PC-3 (cell line): ENCODE results near the gene PIAS1.

Experiments used
- EZH2 ChIP-seq: fragments of 300-600 bp; sonication (generic); IDR thresholded peaks from one replicate; pipeline ENCODE4 v1.6.1; 2017; ENCODE audit warnings: antibody characterized with exemption, mild to moderate bottlenecking, low read length; ENCODE audit not compliant: unreplicated experiment
- EZH2phosphoT487 ChIP-seq: fragments of 300-600 bp; sonication (generic); IDR thresholded peaks from 2 replicates; pipeline ENCODE4 v1.6.1; 2018; ENCODE audit warnings: mild to moderate bottlenecking, antibody characterized with exemption, low read length, borderline replicate concordance
- TF ChIP-seq, protein P1 (sequence below): fragments of 300-600 bp; sonication (generic); conservative IDR thresholded peaks from 2 replicates; pipeline ENCODE4 v1.5.1; 2017; ENCODE audit warnings: antibody characterized with exemption, low read depth, mild to moderate bottlenecking, low read length

DNA sequence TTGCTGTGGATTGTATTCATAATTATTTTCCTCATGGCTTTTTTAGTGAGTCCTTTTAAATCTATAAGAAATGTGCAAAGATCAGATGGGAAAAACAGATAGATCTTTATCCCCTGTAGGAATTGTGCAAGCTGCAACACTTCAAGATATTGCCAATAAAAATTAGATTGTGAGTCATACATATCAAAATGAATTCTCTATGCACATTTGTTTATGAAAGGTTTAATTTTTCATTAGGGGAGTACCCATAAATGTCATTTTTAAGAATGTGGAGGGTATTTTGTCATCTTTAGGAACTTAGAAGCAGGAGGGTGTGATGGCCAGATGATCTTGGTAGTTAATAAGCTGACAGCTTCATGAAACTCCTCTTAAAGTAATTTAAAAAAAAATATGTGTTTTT lies 2.9 kb downstream of the PIAS1 start:
- TF ChIP-seq, protein P1, sequence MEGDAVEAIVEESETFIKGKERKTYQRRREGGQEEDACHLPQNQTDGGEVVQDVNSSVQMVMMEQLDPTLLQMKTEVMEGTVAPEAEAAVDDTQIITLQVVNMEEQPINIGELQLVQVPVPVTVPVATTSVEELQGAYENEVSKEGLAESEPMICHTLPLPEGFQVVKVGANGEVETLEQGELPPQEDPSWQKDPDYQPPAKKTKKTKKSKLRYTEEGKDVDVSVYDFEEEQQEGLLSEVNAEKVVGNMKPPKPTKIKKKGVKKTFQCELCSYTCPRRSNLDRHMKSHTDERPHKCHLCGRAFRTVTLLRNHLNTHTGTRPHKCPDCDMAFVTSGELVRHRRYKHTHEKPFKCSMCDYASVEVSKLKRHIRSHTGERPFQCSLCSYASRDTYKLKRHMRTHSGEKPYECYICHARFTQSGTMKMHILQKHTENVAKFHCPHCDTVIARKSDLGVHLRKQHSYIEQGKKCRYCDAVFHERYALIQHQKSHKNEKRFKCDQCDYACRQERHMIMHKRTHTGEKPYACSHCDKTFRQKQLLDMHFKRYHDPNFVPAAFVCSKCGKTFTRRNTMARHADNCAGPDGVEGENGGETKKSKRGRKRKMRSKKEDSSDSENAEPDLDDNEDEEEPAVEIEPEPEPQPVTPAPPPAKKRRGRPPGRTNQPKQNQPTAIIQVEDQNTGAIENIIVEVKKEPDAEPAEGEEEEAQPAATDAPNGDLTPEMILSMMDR = no peak
- TF ChIP-seq EZH2 (no peak), EZH2phosphoT487 (no peak)
